ENCODE measurements around the gene UBR1.
A peak's percentile ranks its signal among the peaks of the same experiment; 100 is the strongest.
"Not testable (repeated sequence)": the region's sequence is repeated elsewhere in the genome, so short reads cannot be mapped to it uniquely, and the experiment has no call there.

Gene UBR1

DNA sequence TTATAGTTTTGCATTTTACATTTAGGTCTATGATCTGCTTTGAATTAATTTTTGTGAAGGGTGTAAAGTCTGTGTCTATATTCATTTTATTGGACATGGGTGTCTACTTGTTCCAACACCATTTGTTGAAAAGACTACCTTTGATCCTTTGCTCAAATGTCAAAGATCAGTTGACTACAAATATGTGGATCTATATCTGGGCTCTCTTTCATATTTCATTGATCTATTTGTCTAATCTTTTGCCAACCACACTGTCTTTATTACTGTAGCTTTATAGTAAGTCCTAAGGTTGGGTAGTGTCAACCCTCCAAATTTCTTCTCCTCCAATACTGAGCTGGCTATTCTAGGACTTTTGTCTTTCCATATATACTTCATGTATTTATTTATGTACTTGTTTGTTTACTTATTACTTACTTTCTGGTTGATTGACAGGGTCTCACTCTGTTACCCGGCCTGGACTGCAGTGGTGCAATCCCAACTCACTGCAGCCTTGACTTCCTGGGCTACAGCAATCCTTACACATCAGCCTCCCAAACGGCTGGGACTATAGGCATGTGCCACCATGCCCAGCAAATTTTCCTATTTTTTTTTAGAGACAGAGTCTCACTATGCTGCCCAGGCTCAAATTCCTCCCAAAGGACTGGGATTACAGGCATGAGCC lies 131.5 kb downstream of the UBR1 start:
- no peak for DNase-seq (ENCODE audit: low read depth, low spot score)

DNA sequence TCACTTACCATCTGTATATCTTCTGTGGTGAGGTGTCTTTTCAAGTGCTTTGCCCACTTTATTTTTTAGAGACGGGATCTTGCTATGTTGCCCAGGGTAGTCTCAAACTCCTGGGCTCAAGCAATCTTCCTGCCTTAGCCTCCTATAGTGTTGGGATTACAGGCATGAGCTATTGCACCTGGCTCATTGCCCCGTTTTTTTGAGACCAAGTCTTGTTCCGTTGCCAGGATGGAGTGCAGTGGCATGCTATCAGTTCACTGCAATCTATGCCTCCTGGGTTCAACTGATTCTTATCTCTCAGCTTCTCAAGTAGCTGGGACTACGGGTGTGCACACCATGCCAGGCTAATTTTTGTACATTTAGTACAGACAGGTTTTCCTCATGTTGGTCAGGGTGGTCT lies 132.7 kb downstream of the UBR1 start:
- DNase-seq (ENCODE audit: low read depth, low spot score) = no peak

DNA sequence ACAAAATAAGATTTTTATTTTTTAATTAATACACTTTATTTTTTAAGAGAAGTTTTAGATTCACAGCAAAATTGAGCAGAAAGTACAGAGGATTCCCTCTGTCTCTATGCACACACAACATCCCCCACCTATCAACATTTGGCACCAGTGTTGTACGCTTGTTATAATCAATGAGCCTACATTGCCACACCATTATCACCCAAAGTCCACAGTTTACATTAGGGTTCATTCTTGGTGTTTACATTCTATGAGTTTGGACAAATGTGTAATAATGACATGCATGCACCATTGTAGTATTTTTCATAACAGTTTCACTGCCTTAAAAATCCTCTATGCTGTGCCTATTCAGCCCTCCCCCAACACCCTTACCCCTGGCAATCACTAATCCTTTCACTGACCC lies 134.0 kb downstream of the UBR1 start:
- DNase-seq (ENCODE audit: low read depth, low spot score) = no peak

DNA sequence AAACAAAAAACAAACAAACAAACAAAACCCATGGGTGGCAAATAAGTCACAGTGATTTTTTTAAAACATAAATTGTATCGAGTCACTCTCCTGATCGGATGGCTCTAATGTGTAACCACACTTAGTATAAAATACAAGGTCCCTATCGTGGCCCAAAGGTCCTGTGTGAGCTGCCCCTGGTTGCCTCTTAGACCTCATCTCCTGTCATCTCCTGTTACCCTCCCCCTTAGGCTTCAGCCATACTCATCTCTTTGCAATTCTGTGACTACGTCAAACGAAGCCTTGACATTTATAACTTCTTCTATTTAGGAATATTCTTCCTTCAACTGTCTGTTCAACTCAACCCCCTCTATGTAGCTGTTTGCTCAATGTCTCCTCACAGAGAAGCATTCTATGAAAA lies 141.4 kb downstream of the UBR1 start:
- no peak for DNase-seq (ENCODE audit: low read depth, low spot score)

DNA sequence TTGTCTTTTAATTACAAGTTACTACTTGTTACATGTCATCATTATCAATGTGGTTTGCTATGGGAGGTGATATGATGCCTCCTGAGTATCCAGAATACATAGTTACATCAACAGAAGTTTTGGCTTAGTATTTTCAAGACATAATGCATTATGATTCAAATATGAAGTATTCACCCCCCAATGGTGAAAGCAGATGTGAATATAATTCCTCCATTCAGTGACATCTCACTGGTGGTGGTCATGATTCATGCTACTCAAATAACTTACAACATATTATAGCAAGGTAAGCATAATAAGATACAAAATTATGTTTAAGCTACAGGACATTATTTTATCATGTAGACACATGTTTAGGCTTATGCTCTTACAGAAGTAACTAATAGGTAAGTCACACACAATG lies 150.3 kb downstream of the UBR1 start:
- peak; percentile 38 for DNase-seq (ENCODE audit: low read depth, low spot score)

DNA sequence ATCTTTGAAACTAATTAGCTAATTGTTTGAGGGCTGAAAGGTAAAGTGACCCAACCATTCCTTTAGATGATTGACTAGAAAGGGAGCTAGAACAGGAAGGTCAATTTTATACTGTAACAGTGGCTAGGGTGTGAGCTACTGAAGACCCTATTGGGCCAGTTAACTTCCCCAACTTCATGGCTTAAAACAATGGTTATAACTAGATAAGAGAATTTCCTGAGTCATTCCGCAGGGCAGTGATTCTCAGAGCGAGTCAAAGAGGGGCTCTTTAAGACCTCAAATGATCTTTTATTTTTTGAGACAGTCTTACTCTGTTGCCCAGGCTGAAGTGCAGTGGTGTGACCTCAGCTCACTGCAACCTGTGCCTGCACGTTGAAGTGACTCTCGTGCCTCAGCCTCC lies 151.5 kb downstream of the UBR1 start:
- DNase-seq (ENCODE audit: low read depth, low spot score) = no peak

DNA sequence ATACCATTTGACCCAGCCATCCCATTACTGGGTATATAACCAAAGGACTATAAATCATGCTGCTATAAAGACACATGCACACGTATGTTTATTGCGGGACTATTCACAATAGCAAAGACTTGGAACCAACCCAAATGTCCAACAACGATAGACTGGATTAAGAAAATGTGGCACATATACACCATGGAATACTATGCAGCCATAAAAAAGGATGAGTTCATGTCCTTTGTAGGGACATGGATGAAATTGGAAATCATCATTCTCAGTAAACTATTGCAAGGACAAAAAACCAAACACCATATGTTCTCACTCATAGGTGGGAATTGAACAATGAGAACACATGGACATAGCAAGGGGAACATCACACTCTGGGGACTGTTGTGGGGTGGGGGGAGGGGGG lies 156.9 kb downstream of the UBR1 start:
- DNase-seq (ENCODE audit: low read depth, low spot score) = not testable (repeated sequence)

DNA sequence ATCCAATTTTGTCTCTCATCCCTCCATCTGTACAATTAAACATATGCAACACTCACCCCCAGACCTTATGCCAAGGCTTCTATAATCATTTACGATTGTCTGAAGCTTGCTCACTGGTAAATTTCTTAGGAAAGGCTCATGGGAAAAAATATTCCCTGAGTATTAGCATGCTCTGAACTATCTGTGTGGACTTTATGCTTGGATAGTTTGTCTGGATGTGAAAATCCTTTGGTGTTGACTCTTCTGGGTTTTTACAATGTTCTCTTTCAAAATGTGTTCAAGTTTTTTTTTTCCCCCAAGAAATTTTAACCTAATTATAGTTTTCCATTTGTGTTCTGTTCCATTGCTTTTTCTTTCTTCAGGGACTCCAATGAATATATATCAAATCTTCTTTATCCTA lies 165.3 kb downstream of the UBR1 start:
- no peak for DNase-seq (ENCODE audit: low read depth, low spot score)

DNA sequence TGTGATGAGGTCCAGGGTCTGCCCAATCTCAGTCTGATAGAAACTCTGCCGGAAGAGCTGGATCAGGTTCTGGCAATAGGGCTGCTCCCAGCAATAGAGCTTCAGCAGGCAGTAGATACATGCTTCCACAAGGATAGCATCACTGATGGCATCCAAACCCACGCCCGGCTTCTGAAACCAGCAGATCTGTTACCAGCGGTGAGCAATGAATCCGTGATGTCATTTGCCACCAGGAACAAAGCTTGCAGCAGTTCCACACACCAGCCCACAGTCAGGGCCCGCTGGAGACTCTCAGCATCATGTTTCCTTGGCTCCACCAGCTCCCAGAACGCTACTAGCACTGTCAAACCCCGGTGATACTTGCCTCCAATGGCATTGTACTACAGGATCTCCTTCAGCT lies 166.0 kb downstream of the UBR1 start:
- no peak for DNase-seq (ENCODE audit: low read depth, low spot score)

DNA sequence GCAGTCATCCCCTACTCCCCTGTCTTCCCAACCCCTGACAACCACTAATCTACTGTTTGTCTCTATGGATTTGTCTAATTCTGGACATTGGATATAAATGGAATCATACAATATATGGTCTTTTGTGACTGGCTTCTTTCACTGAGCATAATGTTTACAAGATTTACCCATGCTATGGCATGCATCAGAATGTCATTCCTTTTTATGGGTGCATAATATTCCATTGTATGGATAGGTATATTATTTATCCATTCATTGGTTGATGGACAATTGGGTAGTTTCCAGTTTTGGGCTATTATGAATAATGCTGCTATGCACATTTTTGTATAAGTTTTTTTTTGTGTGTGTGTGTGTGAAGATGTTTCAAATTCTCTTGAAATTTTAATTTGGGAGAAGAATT lies 168.7 kb downstream of the UBR1 start:
- DNase-seq (ENCODE audit: low read depth, low spot score) = no peak

DNA sequence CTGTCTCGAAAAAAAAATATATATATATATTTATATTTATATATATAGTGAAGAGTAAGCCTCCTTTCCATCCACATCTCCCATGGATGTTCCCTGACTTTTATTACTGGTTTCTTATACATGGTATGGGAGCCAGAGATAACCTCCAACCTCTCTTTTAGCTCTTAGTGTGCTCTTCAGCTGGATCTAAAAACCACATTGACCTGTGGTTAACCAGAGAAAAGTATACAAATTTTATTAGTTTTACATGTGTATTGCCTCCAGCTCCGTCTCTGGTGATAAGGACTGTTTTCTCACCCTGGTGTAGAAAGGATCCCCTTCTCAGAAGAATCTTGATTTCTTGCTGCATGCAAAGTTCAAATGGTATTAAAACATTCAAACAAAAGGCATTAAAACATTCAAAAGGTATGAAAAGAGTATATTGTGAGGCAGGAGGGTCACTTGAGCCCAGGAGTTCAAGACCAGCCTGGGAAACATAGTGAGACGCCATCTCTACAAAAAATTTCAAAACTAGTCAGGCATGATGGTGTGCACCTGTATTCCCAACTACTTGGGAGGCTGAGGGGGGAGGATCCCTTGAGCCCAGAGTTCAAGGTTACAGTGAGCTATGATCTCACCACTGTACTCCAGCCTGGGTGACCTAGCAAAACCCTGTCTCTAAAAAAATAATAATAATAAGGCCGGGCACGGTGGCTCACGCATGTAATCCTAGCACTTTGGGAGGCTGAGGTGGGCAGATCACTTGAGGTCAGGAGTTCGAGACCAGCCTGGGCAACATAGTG lies 171.8 kb downstream of the UBR1 start:
- no peak for DNase-seq (ENCODE audit: low read depth, low spot score)

DNA sequence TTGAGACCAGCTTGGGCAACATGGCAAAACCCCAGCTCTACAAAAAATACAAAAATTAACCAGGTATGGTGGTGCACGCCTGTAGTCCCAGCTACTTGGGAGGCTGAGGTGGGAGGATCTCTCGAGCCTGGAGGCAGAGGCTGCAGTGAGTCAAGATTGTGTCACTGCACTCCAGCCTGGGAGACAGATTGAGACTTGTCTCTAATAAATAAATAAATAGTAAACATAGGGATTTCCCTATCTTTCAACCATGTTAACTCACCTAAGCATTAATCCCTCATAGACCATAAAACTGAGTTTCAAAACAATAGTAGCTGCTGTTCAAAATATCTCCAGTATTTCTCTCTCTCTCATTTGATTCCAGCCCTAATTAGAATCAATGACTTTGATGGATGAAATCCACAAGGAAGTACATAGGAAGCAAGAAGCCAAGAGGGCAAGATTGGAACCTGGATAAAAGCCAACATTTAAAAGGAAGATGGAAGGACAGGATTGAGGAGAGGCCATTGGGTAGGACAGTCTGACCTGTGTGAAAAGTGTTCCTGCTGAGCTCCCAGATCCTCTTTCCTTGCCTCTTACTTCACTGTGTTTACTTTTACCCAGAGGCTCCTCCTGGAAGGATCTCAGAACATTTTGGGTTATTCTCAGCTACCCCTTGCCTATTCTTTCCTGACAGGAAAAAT lies 172.9 kb downstream of the UBR1 start:
- DNase-seq (ENCODE audit: low read depth, low spot score) = no peak

DNA sequence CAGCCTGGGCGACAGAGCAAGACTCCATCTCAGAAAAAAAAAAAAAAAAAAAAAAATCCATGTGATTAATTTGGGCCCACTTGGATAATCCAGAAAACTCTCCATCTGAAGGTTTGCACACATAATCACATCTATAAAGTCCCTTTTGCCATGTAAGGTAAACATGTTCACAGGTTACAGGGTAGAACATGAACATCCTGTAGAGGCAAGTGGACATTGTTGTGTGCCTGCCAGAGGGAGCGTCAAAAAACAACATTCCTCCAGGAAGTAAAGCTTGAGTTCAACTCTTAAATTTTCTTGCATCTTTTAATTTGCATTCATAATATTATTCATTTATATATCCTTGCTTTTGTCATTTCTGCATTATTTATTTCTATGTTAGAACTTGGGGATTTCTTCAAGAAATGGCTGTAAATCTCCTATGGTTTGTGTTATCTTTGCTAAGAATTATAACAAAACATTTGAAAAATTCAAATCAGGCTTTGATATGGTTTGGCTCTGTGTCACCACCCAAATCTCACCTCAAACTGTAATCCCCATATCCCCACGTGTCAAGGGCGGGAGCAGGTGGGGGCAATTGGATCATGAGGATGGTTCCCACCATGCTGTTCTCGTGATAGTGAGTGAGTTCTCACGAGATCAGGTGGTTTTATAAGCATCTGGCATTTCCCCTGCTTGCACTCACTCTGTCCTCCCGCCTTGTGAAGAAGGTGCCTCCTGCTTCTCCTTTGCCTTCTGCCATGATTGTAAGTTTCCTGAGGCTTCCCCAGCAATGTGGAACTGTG lies 173.9 kb downstream of the UBR1 start:
- DNase-seq (ENCODE audit: low read depth, low spot score) = no peak

DNA sequence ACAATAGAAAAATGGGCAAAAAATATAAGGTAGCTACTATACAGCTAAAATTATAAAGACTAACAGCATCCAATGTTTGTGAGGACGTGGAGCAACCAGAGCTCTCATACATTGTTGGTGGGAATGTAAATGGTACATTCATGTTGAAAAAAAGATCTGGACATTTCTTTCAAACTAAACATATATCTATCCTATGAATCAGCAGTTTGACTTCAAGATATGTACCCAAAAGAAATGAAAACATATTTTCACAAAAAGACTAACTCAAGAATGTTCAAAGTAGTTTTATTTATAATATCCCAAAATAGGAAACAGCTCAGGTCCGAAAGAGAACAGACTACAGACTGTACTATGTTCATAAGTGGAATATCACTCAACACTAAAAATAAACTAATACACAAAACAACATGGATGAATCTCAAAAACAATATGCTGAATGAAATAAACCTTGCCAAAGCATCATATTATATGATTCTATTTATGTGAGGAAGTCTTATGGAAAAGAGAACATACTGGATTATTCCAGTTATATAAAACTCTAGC lies 176.5 kb downstream of the UBR1 start:
- DNase-seq (ENCODE audit: low read depth, low spot score) = no peak

DNA sequence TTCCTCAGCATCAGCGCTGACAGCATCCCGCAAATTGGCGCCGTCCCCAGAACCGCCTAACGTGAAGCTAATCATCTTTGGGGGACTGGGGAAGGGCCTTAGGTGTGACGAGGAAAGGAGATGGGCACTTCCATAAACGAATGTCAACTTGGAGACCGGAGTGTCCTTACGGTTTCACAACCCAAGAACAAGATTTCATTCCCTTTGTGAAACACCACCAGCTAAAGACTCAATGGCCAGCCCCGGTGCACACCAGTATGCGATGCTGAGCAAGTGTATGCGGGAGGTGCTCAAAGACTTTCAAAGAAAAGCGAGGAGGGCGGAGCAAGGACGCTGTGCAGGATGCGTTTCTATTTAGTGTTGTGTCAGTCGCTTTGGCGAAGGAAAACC lies 184.5 kb downstream of the UBR1 start:
- no peak for DNase-seq (ENCODE audit: low read depth, low spot score)

DNA sequence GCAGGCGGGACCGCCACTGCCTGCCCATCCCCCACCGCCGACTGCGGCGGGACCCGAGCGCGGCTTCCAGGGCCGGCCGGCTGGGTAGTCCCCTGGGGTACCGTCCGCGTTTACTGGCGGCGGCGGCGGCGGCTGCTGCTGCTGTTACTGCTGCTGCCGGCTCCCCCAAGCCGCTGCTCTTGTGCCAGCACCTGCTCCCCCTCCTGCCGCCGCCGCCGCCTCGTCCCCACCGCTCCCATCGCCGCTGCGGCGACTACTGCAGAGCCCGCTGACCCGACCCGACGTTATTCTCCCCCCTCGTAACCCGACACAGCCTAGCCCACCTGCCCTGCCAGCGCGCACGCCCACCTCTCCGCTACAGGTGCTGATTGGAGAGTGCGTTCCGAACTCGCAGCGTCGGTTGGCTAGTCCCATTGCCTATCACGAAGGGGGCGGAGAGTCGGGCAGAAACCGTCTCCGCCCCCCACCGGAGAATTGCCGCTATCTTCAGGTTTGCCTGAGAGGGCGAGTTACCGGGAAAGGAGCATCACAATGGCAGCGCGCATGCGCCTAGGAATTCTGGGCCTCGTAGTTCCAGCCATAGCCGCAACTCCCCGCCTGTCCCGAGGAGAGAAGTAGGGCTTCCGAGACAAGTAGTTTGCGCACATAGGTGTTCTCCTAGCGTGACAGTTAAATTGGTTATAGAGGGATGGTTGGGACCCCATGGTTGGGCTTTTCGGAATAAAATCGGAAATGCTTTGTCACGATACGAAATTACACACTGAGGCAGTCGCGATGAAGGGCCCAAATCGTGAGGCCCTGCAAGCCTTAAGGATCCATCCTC lies 185.1 kb downstream of the UBR1 start, which contains the start of gene TTBK2:
TSS of gene TTBK2 (minus strand) at position 260 of the 823 bp plus-strand sequence. CDS start 42,161 bp downstream, outside the sequence.
- peak; percentile 96 for DNase-seq (ENCODE audit: low read depth, low spot score)

DNA sequence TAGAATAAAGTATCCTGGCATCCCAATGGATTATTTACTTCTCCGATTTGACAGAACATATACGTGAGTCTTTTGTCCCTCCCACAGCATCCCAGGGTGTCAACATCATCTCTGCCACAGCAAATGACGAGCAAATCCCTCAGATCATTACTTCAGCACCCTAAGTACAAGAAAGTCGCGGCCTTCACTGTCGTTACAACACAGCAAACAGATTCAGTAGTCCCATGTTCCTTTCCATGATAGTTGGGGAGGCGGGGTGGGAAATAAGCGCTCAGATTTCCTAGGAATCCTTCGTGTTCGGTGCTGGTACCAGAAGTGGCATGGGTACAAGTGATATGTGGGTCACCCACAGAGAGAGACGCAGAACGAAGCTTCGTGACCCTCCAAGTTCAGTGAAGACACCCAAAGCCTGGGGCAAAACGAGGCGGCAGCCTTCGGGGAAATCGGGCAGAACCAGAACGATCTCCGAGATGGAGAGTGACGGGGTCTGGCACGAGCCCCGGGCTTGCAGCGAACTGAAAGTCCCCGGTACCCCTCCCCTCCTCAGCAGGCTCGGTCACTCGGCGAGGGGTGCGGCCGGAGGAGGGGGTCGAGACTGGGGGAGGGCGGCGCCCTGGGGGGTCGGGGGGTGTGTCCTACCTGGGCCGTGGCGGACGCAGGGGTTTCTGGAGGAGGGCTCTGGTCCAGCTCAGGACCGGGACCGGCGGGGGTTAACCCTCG lies 185.9 kb downstream of the UBR1 start:
- no peak for DNase-seq (ENCODE audit: low read depth, low spot score)

DNA sequence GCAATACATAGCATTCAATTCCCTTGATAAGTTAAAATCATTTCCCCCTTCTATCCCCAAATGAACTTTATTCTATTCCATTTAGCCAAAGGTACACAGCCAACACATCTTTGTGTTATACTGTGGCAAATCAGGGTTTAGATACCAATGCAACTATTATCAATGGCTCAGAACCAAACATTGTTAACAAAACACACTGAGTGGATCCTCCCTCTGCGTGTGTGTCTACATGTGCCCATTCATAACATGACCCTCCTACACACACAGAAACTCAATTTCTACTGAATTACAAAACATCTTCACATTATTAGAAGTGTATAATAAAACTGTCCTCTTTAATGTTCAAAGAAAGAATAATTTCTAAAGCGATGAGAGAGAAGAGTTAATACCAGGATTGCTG lies 186.5 kb downstream of the UBR1 start:
- DNase-seq (ENCODE audit: low read depth, low spot score) = no peak

DNA sequence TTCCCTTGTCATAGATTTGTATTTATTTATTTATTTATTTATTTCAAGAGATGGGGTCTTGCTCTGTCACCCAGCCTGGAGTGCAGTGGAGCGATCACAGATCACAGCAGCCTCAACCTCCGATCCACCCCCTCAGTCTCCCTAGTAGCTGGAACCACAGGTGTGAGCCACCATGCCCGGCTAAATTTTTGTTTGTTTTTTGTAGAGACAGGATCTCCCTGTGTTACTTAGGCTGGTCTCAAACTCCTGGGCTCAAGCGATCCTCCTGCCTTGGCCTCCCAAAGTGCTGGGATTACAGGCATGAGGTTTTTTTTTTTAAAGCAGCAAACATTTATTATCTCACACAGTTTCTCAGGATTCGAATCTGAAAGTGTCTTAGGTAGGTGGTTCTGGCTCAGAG lies 187.8 kb downstream of the UBR1 start:
- DNase-seq (ENCODE audit: low read depth, low spot score) = no peak

DNA sequence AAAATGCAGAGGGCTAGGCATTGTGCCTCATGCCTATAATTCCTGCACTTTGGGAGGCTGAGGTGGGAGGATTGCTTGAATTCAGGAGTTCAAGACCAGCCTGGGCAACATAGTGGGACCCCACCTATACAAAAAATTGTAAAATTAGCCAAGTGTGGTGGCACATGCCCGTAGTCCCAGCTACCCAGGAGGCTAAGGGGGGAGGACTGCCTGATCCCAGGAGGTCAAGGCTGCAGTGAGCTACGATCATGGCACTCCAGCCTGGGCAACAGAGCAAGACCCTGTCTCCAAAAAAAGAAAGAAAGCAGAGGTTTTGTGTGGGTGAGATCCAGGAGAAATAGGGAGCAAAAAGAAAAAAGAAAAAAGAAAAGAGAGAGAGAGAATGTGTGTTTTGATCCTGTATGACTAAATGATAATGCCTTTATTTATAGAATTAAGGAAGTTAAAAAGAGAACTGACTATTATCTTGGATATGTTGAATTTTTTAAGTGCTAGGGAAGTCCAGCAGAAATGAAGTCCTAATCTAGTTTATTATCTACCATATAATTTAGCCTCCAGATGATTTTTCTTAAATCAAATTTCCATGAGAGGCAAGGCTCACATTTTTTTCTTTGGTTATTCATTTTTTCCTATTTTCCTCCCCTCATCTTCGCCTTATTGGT lies 190.1 kb downstream of the UBR1 start:
- DNase-seq (ENCODE audit: low read depth, low spot score) = no peak

All from brain pericyte (primary cell).